HEK293 (cell line): ENCODE measurements around the gene GMDS.

Experiments
- CTCF ChIA-PET: fragments of 350-600 bp; formaldehyde crosslinking; extraction: SDS; loops from one replicate; lab custom pipeline; 2021; ENCODE audit warnings: antibody characterized with exemption; lab: Yijun Ruan, JAX
- POLR2A ChIA-PET: fragments of 300-600 bp; formaldehyde crosslinking; extraction: SDS; loops from one replicate; lab custom pipeline; 2020; ENCODE audit warnings: antibody characterized with exemption, inconsistent platforms; lab: Yijun Ruan, JAX
- H3K27ac ChIP-seq: fragments of 200-500 bp; sonication (Bioruptor generic); 2 replicates; pipeline ENCODE4 v1.5.1; 2014; ENCODE audit warnings: low read depth, low read length, control low read depth, inconsistent platforms; ENCODE audit errors: extremely low read depth
- H3K36me3 ChIP-seq, 2 experiments: fragments of 200-500 bp in 1 of 2; sonication (Bioruptor generic) in 1 of 2; 1 replicate in 1 of 2; 2 replicates in 1 of 2; pipeline ENCODE4 v1.5.1; 2014 to 2017; ENCODE audit warnings: inconsistent platforms in 2 of 2, low read length in 2 of 2; ENCODE audit not compliant: control insufficient read depth in 2 of 2, insufficient read depth in 1 of 2
- H3K4me1 ChIP-seq: fragments of 200-500 bp; sonication (Bioruptor generic); 2 replicates; pipeline ENCODE4 v1.5.1; 2014; ENCODE audit warnings: mild to moderate bottlenecking, low read length, inconsistent platforms; ENCODE audit not compliant: control insufficient read depth, insufficient read depth
- H3K4me3 ChIP-seq: 2 replicates; pipeline ENCODE4 v1.5.1; 2011; ENCODE audit warnings: low read depth, mild to moderate bottlenecking, control low read depth, low read length, moderate library complexity
- H3K9me3 ChIP-seq: fragments of 200-500 bp; sonication (Bioruptor generic); 2 replicates; pipeline ENCODE4 v1.5.1; 2014; ENCODE audit warnings: low read depth, low read length, inconsistent platforms; ENCODE audit not compliant: control insufficient read depth, insufficient read depth
- CTCF ChIP-seq: fragments of 450-650 bp; formaldehyde crosslinking; IDR thresholded peaks from 2 replicates; pipeline ENCODE4 v1.5.1; 2016; ENCODE audit warnings: missing biosample characterization, missing genetic modification characterization
- INSM2 ChIP-seq: fragments of 450-650 bp; formaldehyde crosslinking; IDR thresholded peaks from 2 replicates; pipeline ENCODE4 v1.5.1; 2016; ENCODE audit warnings: missing biosample characterization, missing genetic modification characterization
- KLF16 ChIP-seq: fragments of 450-650 bp; formaldehyde crosslinking; IDR thresholded peaks from 2 replicates; pipeline ENCODE4 v1.5.1; 2017; ENCODE audit warnings: missing biosample characterization, missing genetic modification characterization
- SP2 ChIP-seq: fragments of 450-650 bp; formaldehyde crosslinking; IDR thresholded peaks from 2 replicates; pipeline ENCODE4 v1.5.1; 2016; ENCODE audit warnings: missing biosample characterization, missing genetic modification characterization
- SP3 ChIP-seq: fragments of 450-650 bp; formaldehyde crosslinking; IDR thresholded peaks from 2 replicates; pipeline ENCODE4 v1.5.1; 2016; ENCODE audit warnings: missing biosample characterization, missing genetic modification characterization
- YY2 ChIP-seq: fragments of 450-650 bp; formaldehyde crosslinking; IDR thresholded peaks from 2 replicates; pipeline ENCODE4 v1.5.1; 2016; ENCODE audit warnings: missing biosample characterization, missing genetic modification characterization
- ZBTB10 ChIP-seq: fragments of 450-650 bp; formaldehyde crosslinking; IDR thresholded peaks from 2 replicates; pipeline ENCODE4 v1.5.1; 2016; ENCODE audit warnings: missing biosample characterization, missing genetic modification characterization
- ZFP41 ChIP-seq: fragments of 450-650 bp; formaldehyde crosslinking; IDR thresholded peaks from 2 replicates; pipeline ENCODE4 v1.5.1; 2016; ENCODE audit warnings: missing biosample characterization, missing genetic modification characterization, borderline replicate concordance
- ZNF112 ChIP-seq: fragments of 450-650 bp; formaldehyde crosslinking; IDR thresholded peaks from 2 replicates; pipeline ENCODE4 v1.5.0; 2017; ENCODE audit warnings: missing biosample characterization, missing genetic modification characterization
- ZNF148 ChIP-seq: fragments of 450-650 bp; formaldehyde crosslinking; IDR thresholded peaks from 2 replicates; pipeline ENCODE4 v1.5.0; 2017; ENCODE audit warnings: missing biosample characterization, missing genetic modification characterization, borderline replicate concordance
- ZNF169 ChIP-seq: fragments of 450-650 bp; formaldehyde crosslinking; IDR thresholded peaks from 2 replicates; pipeline ENCODE4 v1.5.1; 2016; ENCODE audit warnings: missing biosample characterization, missing genetic modification characterization
- ZNF211 ChIP-seq: fragments of 450-650 bp; formaldehyde crosslinking; IDR thresholded peaks from 2 replicates; pipeline ENCODE4 v1.5.1; 2016; ENCODE audit warnings: low read depth, missing biosample characterization, missing genetic modification characterization
- ZNF239 ChIP-seq: fragments of 450-650 bp; formaldehyde crosslinking; IDR thresholded peaks from 2 replicates; pipeline ENCODE4 v1.5.1; 2016; ENCODE audit warnings: missing biosample characterization, missing genetic modification characterization
- ZNF24 ChIP-seq: fragments of 450-650 bp; formaldehyde crosslinking; IDR thresholded peaks from 2 replicates; pipeline ENCODE4 v1.5.1; 2016; ENCODE audit warnings: missing biosample characterization, missing genetic modification characterization
- ZNF514 ChIP-seq: fragments of 450-650 bp; formaldehyde crosslinking; IDR thresholded peaks from 2 replicates; pipeline ENCODE4 v1.5.1; 2016; ENCODE audit warnings: missing biosample characterization, missing genetic modification characterization
- ZNF580 ChIP-seq: fragments of 450-650 bp; formaldehyde crosslinking; IDR thresholded peaks from 2 replicates; pipeline ENCODE4 v1.5.1; 2016; ENCODE audit warnings: missing biosample characterization, missing genetic modification characterization
- ZNF600 ChIP-seq: fragments of 450-650 bp; formaldehyde crosslinking; IDR thresholded peaks from 2 replicates; pipeline ENCODE4 v1.5.1; 2016; ENCODE audit warnings: missing biosample characterization, missing genetic modification characterization
- ZNF639 ChIP-seq: fragments of 450-650 bp; formaldehyde crosslinking; IDR thresholded peaks from 2 replicates; pipeline ENCODE4 v1.5.1; 2016; ENCODE audit warnings: missing biosample characterization, missing genetic modification characterization
- ZNF658 ChIP-seq: fragments of 450-650 bp; formaldehyde crosslinking; IDR thresholded peaks from 2 replicates; pipeline ENCODE4; 2016; ENCODE audit warnings: missing biosample characterization, missing genetic modification characterization
- ZNF747 ChIP-seq: fragments of 450-650 bp; formaldehyde crosslinking; IDR thresholded peaks from 2 replicates; pipeline ENCODE4 v1.5.1; 2016; ENCODE audit warnings: missing biosample characterization, missing genetic modification characterization

Gene GMDS

GRCh38 chr6:2231438-2231837 lies 14.0 kb downstream of the GMDS start (continued):
- TF ChIP-seq ZNF148 (tag by site-specific recombination) = no peak
- TF ChIP-seq, all 188 proteins: peak for 0

- POLR2A ChIA-PET = interaction anchor here (0.6 to 1.5 kb wide), 2 partner anchors 11 to 21 kb away, joined by 5 to 8 read pairs; no protein-coding TSS in a partner anchor
- Histone ChIP-seq H3K9me3 (no peaks in the 10 kb centered on the region), H3K4me1 (peaks cover 10% of the 10 kb centered on the region), H3K36me3 (no peaks in the 10 kb centered on the region), H3K4me3 (no peak overlapping the region), H3K27ac (no peak overlapping the region; the same call in 1 of the 2 replicates)
- no peak for TF ChIP-seq ZNF24 (tag by site-specific recombination)
- no peak for TF ChIP-seq ZBTB10 (tag by site-specific recombination)
- CTCF ChIA-PET = interaction anchor here (0.7 to 1.0 kb wide), 3 partner anchors 9 to 34 kb away, joined by 3 to 5 read pairs (median 3); no protein-coding TSS in a partner anchor
These were observed 14.6 kb downstream of the GMDS start for GRCh38 chr6:2230659-2231277.

- ChIA-PET POLR2A (no interaction called here), CTCF (interaction anchor here (0.7 kb wide), 2 partner anchors 8 to 218 kb away, joined by 3 to 5 read pairs; no protein-coding TSS in a partner anchor)
- Histone ChIP-seq H3K4me1 (peaks cover 15% of the 10 kb centered on the region), H3K36me3 (no peaks in the 10 kb centered on the region), H3K27ac (no peak overlapping the region), H3K9me3 (no peaks in the 10 kb centered on the region), H3K4me3 (no peak overlapping the region)
- TF ChIP-seq INSM2 (tag by site-specific recombination) (no peak), ZNF211 (tag by site-specific recombination) (no peak), CTCF (no peak), ZNF639 (tag by site-specific recombination) (no peak), ZNF514 (tag by site-specific recombination) (no peak), ZNF600 (no peak), ZNF169 (tag by site-specific recombination) (no peak), ZNF747 (tag by site-specific recombination) (no peak), ZFP41 (tag by site-specific recombination) (no peak), ZNF239 (tag by site-specific recombination) (no peak), SP3 (tag by site-specific recombination) (no peak), ZNF658 (tag by site-specific recombination) (no peak), ZNF580 (no peak), KLF16 (tag by site-specific recombination) (no peak), ZNF112 (tag by site-specific recombination) (no peak), YY2 (tag by site-specific recombination) (no peak), SP2 (tag by site-specific recombination) (no peak)
These were observed 15.7 kb downstream of the GMDS start for GRCh38 chr6:2229742-2230141.
